Measurements from ENCODE around the gene SMIM7. TPM values are rescaled to one million over a fixed set of nuclear protein-coding genes. Genes with fewer than 3 reads are reported as not detected.
"Not testable (repeated sequence)": the region's sequence is repeated elsewhere in the genome, so short reads cannot be mapped to it uniquely, and the experiment has no call there.

SMIM7 gene
- total RNA-seq, 6 experiments from 2014 or later = 34.7 to 76.5 (median 41.2) TPM

DNA sequence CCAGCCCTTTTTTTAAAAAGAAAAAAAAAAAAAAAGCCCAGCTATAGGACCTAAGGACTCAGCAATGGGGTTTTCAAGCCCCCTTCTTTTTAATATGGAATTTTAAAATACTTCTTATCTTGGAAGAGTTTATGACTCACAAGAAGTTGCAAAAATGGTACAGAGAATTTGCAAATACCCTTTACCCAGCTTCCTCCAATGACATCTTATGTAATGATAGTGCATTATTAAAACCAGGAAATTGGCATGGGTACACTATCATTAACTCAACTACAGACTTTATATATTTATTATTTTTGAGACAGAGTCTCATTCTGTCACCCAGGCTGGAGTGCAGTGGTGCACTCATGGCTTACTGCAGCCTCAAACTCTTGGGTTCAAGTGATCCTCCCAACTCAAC is 17.1 kb upstream of the SMIM7 start:
- intact Hi-C loops (cut with DNase I) = no loop called here
- DNase-seq = no peak
- Histone ChIP-seq H3K4me3 (no peak overlapping the region), H3K36me3 (peaks cover 0 to 3% (median 0%) of the 10 kb centered on the region in 4 donors), H3K9me3 (no peaks in the 10 kb centered on the region), H3K4me1 (peaks cover 0 to 4% (median 0%) of the 10 kb centered on the region in 4 donors), H3K27me3 (no peaks in the 10 kb centered on the region), H3K27ac (no peak overlapping the region)
- no peak for ATAC-seq
- TF ChIP-seq, protein P1, sequence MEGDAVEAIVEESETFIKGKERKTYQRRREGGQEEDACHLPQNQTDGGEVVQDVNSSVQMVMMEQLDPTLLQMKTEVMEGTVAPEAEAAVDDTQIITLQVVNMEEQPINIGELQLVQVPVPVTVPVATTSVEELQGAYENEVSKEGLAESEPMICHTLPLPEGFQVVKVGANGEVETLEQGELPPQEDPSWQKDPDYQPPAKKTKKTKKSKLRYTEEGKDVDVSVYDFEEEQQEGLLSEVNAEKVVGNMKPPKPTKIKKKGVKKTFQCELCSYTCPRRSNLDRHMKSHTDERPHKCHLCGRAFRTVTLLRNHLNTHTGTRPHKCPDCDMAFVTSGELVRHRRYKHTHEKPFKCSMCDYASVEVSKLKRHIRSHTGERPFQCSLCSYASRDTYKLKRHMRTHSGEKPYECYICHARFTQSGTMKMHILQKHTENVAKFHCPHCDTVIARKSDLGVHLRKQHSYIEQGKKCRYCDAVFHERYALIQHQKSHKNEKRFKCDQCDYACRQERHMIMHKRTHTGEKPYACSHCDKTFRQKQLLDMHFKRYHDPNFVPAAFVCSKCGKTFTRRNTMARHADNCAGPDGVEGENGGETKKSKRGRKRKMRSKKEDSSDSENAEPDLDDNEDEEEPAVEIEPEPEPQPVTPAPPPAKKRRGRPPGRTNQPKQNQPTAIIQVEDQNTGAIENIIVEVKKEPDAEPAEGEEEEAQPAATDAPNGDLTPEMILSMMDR (IDR thresholded peaks at IDR 0.05) = no peak
- no peak for TF ChIP-seq POLR2A (IDR thresholded peaks at IDR 0.05)

DNA sequence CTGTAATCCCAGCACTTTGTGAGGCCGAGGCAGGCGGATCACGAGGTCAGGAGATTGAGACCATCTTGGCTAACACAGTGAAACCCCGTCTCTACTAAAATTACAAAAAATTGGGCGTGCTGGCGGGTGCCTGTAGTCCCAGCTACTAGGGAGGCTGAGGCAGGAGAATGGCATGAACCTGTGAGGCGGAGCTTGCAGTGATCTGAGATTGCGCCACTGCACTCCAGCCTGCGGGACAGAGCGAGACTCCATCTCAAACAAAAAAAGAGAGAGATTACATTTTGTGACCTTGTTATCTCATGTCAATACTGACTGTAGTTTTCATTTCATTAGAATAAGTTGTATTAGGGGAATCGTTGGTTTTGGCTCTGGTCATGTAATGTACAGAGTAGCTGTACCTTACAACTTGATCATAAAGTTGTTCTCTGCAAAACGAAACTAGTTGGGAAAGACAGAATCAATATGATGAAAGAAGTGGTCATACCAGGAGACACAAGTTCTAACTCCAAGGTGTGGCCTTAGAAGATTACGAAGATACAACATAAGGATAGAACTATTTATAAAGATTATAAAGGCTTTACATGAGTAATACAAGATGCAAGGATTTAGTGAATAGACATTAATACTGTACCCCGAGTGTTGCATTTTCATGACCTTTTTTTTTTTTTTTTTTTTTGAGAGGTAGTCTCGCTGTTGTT is 16.3 kb upstream of the SMIM7 start:
- peak; percentile 61 to 80 (median 78) for ATAC-seq
- Histone ChIP-seq H3K4me1 (peaks cover 0 to 4% (median 0%) of the 10 kb centered on the region in 4 donors), H3K36me3 (peaks cover 0 to 3% (median 0%) of the 10 kb centered on the region in 4 donors), H3K9me3 (no peaks in the 10 kb centered on the region), H3K27ac (peak overlapping the region in 1 of 3 donors; percentile 22), H3K4me3 (peak overlapping the region; percentile 12 to 46 (median 33)), H3K27me3 (no peaks in the 10 kb centered on the region)
- TF ChIP-seq, protein P1 (IDR thresholded peaks at IDR 0.05) = no peak
- TF ChIP-seq POLR2A (IDR thresholded peaks at IDR 0.05) = no peak
- 43% methylated on average over 15 of the region's 15 CpGs for WGBS (ENCODE audit: insufficient coverage, low coverage, low lambda C conversion rate, missing lambda C conversion rate)
- intact Hi-C loops (cut with DNase I) = no loop called here
- DNase-seq = peak; percentile 59 to 60 (median 60)

DNA sequence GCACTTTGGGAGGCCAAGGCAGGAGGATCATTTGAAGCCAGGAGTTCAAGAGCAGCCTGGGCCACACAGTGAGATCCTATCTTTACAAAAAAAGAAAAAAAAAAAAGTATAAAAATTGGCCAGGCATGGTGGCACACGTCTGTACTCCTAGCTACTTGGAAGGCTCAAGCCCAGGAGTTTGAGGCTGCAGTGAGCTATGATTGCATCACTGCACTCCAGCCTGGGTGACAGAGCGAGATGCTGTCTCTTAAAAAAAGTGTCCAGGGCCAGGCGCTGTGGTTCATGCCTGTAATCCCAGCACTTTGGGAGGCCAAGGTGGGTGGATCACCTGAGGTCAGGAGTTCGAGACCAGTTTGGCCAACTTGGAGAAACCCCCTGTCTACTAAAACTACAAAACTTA is 13.9 kb upstream of the SMIM7 start:
- intact Hi-C loops (cut with DNase I); DNase-seq; H3K27me3 ChIP-seq; H3K27ac ChIP-seq; H3K4me3 ChIP-seq; H3K4me1 ChIP-seq; H3K9me3 ChIP-seq; H3K36me3 ChIP-seq; ATAC-seq: not testable (repeated sequence)
- WGBS (ENCODE audit: insufficient coverage, low coverage, low lambda C conversion rate, missing lambda C conversion rate) = 77% methylated on average over 1 of the region's 4 CpGs

DNA sequence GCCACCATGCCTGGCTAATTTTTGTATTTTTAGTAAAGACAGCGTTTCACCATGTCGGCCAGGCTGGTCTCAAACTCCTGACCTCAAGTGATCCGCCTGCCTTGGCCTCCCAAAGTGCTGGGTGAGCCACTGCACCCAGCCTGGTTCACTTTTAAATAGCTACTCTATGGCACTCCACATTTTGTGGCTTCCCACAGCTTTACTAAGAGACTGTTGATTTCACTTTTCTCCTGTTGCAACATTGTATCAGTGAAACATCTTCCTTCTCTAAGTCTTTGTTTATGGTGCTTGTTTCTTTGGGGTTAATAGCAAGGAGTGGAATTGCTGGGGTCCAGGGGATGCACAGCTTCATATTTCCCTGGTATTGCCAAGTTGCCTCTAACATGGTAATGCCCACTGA is 13.3 kb upstream of the SMIM7 start:
- Histone ChIP-seq H3K36me3 (no peaks in the 10 kb centered on the region), H3K27me3 (no peaks in the 10 kb centered on the region), H3K4me1 (peaks cover 0 to 4% (median 0%) of the 10 kb centered on the region in 4 donors), H3K4me3 (no peak overlapping the region), H3K9me3 (no peaks in the 10 kb centered on the region), H3K27ac (no peak overlapping the region)
- WGBS (ENCODE audit: insufficient coverage, low coverage, low lambda C conversion rate, missing lambda C conversion rate) = no CpG with 5 or more reads among the region's 3 CpGs
- no peak for DNase-seq
- ATAC-seq = no peak
- TF ChIP-seq, protein P1 (IDR thresholded peaks at IDR 0.05) = no peak
- no peak for TF ChIP-seq POLR2A (IDR thresholded peaks at IDR 0.05)
- intact Hi-C loops (cut with DNase I) = no loop called here

DNA sequence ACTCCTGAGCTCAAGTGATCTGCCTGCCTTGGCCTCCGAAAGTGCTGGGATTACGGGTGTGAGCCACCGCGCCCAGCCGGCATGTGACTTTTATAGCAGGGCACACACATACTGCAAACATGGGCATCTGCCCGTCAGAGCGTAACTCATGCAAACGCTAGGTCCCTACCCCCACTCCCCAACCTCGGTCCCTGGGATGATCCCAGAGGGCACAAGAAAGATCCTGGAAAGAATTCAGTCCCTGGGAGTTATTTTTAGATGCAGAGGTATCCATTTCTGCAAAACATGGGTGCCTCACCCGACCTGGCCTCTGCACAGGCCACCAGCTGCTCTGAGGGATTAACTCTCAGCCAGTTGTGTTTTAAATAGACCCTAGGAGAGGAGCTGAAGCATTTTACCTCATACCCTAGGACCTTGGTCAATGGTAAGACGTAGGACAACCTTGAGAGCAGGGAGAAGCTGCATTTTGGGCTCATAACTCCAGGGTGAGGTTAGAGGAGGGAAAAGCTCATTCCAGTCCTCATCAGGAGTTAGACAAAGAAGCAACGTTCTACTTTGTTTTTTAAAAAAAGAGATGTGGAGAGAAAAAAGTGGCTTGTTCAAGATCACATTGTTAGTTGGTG is 11.8 kb upstream of the SMIM7 start:
- Histone ChIP-seq H3K36me3 (no peaks in the 10 kb centered on the region), H3K27ac (no peak overlapping the region), H3K4me1 (peaks cover 0 to 4% (median 0%) of the 10 kb centered on the region in 4 donors), H3K9me3 (no peaks in the 10 kb centered on the region), H3K27me3 (no peaks in the 10 kb centered on the region), H3K4me3 (no peak overlapping the region)
- TF ChIP-seq POLR2A (IDR thresholded peaks at IDR 0.05) = no peak
- TF ChIP-seq, protein P1 (IDR thresholded peaks at IDR 0.05) = no peak
- WGBS (ENCODE audit: insufficient coverage, low coverage, low lambda C conversion rate, missing lambda C conversion rate) = 72% methylated on average over 6 of the region's 12 CpGs
- ATAC-seq = no peak
- intact Hi-C loops (cut with DNase I) = no loop called here
- DNase-seq = no peak
